Measurements from ENCODE around the gene ACBD4.
"Not testable (repeated sequence)": the region's sequence is repeated elsewhere in the genome, so short reads cannot be mapped to it uniquely, and the experiment has no call there.

Gene ACBD4

DNA sequence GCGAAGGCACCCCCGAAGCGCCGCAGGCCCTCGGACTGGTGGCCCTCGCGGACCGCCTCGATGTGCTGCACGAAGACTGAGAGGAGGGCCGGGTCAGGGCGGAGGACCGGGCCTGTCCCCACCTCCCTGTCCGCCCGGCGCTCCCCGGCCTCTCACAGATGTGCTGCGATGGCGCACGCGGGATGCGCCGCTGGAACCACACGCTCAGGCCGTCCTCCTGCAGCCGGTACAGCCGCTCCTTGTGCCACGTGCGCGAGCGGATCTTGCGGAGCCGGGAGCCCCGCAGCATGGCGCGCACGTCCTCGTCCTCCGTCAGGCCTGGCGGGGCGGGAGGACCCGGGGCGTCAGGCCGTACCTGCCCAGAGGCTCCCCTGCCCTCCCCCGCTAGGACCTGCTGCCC is 14.4 kb upstream of the ACBD4 start:
- DNase-seq: no peak

DNA sequence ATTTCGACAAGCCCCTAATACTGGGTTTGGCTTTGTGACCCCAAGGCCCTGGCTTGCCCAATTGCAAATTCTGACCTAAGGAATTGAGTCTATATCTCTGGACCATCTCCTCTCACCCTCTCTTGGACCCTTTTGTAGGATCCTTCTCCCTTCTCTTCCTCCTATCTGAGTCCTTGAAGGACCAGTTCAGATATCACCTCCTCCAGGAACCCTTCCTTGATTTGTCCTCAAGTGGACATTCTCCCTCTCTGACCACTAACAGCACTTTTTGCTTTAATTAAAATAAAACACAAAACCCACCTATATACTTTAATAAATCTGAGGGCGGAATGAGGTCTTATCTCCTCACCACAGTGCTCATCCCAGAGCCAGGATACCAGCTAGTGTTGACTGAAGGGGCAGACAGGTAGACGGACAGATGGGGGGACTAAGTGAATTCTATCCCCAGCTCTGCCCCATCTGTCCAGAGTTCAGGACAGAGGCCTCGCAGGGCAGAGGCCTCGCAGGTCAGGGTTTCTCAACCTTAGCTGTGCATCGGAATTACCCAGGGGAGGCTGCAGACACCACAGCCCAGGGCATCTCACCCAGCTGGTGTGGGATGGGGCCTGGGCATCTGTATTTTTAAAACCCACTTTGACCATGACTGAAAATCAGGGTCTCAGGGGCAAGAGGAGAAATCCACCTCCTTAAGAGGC is 12.3 kb upstream of the ACBD4 start:
- DNase-seq: no peak

DNA sequence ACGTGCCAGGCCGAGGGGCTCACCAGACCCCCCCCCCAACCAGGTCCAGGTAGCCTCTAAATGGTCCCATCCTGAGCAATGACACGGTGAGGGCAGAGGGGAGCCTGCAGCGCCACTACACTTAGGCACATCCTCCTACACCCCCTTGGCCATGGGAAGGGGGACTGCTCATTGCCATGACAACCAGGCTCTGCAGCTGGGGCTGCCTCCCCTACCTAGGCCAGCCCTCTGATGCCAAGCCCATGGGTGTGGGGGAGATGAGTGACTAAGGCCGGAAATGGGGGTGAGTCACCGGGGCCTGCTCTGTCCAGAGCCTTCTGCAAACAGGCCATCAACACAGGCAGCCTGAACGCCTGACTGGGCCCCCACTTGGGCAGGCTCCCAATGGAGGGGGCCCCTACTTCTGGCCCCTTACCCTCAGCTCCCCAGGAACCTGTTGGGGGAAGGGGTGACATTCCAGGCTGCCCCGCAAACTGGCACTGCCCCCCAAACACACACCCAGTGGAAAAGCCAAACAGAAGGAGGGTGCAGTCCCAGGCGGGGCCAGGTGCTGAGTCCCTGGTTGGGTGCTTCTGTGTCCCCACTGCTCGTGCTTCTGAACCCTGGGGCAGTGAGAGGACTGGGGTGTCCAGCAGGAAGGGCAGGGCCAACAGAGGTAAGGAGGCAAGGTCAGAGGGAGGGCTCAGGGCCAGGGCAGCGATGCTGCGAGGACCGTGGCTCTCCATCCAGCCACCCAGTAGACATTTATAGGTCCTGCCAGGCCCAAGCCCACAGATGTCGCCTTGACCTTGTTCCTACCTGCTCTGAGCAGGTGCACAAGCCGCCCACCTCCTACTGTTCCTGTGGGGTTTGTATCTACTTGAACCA is 11.3 kb upstream of the ACBD4 start:
- DNase-seq: no peak

DNA sequence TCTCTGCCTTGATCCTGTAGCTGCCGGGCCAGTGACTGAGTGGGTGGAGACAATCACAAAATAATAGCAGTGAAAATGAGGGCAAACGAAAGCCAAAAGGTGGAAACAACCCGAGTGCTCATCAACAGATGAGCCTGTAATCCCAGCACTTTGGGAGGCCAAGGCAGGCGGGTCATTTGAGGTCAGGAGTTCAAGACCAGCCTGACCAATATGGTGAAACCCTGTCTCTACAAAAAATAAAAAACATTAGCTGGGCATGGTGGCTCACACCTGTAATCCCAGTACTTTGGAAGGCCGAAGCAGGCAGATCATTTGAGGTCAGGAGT is 10.7 kb upstream of the ACBD4 start:
- DNase-seq: not testable (repeated sequence)

DNA sequence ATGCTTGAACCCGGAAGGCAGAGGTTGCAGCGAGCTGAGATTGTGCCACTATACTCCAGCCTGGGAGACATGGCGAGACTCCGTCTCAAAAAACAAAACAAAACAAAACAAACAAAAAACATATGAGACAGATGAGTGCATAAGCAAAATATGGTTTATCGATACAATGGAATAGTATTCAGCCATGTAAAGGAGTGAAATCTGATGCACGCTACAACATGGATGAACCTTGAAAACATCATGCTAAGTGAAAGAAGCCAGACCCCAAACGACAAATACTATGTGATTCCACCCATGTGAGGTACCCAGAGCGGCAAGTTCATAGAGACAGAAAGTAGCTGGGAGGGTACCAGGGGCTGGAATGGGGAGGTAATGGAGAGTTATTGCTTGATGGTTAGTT is 10.0 kb upstream of the ACBD4 start:
- no peak for DNase-seq

DNA sequence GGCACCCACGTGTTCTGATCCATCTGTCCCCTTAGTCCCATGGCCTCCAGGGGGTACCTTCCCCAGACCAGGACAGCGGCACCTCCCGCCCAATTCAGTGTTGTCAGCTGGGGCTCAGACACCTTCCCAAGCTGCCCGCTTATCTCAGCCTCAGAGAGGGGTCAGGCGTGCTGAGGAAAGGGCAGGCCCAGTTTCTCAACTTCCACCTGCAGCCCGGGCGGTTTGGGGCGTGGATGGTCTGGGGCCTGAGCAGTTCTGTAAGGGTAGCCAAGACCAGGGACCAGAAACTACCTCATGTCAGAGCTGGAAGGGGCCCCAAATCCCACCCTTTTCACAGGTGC is 8.3 kb upstream of the ACBD4 start:
- no peak for DNase-seq

DNA sequence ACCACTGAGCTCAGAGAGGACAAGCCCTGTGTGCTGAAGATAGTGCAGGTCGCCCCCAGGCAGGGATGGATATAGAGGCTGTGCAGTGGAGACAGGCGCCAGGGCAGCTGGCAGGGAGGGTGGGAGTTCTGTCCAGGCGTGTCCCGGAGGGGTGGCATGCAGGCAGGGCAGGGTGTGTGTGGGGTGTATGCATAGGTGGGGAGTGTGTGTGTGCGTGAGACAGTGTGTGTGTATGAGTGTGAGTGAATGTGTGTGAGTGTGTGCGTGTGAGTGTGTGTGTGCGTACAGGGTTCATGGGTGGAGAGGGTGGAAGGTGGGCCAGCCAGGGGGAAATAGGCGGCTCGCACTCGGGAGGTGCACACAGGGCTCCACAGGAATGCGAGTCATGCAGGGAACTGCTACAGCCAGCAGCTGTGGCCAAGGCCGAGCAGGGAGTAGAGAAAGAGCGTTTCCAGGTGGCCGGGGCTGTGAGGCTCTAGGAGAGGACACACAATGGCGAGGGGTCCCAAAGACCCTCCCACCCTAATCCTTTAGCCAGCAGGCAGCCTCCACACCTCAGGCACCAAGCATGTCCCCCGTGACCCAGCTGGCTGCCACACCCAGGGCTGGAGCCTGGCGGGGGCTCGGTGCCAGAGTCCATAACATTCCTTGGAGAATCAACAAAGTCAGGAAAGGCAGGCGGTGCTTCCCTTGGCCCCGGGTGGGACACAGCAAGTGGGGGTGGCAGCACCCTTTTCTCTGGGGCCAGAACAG is 7.8 kb upstream of the ACBD4 start:
- no peak for DNase-seq

DNA sequence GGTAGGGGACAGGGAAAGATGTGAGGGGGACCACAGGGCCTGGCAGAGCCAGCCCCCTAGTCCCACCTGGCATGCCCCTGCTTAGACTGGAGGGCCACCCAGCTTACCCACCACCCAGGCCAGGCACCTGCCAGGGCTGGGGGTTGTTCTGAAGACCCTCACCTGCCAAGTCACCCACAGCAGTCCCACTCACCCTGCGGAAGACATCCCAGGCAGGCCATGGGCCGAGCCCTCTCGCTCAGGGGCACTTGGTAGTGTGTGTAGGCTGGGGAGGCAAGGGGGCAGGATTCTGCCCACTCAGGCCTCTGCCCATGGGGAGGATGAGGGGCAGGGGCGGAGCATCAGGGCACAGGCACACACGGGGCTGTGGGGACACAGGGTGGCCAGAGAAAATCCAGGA is 7.2 kb upstream of the ACBD4 start:
- DNase-seq: no peak

DNA sequence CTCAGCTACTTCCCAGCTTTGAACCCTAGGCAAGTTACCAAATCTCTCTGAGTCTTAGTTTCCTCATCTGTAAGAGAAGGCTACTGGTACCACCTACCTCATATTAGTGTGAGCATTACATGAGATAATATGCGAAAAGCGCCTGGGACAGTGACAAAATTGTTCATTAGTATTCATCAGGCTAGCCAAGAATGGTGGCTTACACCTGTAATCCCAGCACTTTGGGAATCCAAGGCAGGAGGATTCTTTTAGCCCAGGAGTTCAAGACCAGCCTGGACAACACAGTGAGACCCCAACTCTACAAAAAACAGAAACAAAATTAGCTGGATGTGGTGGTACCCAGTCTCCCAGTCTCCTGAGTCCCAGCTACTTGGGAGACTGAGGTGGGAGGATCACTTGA is 6.5 kb upstream of the ACBD4 start:
- DNase-seq: no peak

DNA sequence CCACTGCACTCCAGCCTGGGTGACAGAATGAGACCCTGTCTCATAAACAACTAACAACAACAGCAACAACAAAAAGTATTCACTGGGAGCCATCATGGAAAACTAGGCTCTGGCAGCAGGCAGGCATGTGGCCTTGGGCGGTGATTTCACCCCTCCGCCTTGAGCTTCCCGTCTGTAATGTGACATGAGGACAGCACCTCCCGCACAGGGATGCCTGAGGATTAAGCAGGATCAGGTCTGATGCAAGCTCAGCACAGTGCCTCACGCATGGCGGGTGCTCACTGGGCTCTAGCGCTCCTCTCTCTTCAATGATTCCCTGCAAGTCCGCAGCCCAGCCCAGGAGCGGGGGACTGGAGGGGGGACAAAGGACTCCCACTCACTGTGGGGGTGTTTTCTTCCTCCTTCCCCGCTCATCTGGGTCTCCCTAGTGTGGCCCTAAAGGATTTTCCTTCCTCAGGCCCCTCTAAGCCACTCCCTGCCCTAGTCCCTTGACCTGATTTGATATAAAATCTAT is 6.0 kb upstream of the ACBD4 start:
- DNase-seq: no peak

DNA sequence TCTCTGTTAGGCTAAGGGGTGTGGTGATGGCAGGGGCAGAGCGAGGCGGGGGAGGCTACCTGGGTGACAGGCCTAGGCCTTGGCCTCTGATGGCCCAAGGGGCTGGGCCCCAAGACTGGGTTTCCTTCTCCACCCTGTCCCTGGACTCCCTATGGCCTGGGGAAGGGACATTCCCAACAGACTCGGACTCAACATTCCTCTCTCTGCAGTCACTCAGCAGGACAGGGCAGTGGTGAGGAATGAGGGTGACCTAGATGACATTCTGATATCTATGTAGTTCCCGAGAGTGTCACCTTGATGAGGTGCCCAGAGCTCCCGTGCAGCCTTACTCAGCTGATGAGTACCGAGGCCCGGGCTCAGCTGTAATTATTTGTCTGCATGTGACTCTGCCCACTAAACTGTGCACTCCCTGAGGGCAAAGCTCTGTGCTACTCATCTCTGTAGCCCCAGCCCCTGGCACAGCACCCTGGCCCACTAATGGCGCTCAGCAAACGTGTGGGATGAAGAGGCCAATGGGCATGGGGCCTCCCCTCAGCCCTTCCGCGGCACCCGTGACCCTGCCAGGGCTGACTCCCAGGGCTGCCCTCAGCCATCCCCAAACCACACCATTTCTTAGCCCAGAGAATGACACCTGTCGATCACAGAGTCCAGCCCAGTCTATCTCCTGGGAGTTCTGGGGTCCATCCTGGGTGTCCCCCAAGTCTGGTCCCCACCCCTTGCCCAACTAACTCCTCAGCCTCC is 5.4 kb upstream of the ACBD4 start:
- no peak for DNase-seq

DNA sequence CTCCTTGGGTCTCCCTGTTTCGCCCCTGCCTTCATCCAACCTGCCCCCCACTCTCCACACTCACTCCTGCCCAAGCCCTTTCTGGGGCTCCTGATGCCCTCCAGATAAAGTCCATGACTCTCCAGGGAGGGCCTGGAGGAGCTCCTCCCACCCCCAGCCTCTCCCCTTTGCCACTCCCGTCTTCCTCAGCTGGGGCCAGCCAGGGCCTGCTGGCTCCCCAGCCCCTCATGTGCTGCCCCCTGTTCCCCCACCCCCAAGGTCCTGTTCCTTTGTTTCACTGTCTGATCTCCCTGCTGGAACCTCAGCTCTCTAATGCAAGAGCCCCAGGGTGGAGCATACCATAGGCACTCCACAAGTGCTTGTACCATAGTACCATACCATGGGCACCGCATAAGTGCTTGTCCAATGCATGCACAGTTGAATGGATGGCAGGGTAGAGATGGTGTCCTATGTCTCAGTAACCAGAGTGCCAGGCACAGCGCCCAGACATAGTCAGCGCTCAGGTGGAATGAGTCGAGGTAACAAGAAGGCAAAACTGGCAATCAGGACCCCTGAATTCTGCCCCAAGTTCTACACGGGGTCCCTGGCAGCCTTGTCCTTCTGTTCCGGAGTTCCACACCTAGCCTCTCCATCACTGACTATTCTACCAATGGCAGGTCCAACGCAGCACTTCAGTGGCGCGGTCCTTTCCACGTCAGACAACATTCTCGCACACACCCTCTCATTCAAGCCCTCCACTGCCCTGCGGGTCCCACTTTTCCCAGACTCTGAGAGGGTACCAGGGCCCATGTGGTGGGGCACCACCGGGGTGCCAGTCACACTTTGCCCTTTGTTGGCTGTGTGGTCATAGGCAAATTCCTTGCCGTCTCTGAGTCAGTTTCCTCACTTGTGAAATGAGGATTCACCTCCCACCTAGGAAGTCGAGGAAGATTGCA is 4.5 kb upstream of the ACBD4 start:
- no peak for DNase-seq

DNA sequence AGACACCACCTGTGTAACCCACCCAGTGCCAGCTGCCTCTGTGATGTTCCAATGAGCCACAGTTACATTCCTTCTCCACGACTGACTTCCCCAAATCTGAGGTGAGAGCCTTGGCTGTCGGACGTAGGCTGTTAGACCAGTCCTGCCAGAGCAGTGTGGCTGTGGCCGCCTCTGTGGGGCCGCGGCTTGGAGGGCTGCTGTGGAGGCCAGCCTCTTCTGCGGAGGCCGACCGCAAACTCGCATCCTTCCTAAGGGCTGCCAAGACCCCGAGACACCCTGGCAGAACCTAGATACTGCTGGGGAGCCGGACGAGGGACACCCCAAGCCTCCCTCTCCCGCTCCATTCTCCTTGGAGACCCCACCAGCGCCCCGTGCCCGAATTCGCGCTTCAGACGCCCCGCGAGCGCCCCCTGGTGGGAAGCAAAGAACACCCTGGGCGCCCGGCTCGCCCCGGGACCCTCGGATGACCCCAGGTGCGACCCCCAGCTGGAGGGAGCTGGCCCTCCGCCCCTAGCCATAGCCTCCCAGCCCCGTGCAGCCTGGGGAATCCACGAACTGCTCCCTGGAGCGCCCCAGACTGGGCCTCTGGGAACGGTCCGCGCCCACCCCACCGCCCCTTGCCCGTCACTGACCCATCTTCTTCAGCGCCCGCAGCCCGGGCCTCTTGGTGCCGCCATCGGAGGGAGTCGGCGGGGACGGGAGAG is 3.7 kb upstream of the ACBD4 start:
- DNase-seq: no peak

DNA sequence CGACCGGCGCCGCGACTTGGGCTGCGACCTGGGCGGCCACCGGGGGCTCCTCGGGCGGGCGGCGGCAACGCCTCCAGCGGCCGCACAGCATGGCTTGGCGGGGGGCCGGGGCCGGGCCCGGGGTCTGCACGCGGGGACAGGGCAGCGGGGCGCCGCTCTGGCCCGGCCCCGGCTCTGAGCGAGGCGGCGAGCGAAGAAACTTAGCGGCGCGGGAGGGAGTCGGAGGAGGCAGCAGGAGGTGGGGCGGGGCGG is 3.2 kb upstream of the ACBD4 start, which contains the start of gene PLCD3:
TSS of gene PLCD3 (minus strand) at position 196 of the 252 bp plus-strand sequence. CDS start at position 91, 105 bp downstream.
- no peak for DNase-seq

DNA sequence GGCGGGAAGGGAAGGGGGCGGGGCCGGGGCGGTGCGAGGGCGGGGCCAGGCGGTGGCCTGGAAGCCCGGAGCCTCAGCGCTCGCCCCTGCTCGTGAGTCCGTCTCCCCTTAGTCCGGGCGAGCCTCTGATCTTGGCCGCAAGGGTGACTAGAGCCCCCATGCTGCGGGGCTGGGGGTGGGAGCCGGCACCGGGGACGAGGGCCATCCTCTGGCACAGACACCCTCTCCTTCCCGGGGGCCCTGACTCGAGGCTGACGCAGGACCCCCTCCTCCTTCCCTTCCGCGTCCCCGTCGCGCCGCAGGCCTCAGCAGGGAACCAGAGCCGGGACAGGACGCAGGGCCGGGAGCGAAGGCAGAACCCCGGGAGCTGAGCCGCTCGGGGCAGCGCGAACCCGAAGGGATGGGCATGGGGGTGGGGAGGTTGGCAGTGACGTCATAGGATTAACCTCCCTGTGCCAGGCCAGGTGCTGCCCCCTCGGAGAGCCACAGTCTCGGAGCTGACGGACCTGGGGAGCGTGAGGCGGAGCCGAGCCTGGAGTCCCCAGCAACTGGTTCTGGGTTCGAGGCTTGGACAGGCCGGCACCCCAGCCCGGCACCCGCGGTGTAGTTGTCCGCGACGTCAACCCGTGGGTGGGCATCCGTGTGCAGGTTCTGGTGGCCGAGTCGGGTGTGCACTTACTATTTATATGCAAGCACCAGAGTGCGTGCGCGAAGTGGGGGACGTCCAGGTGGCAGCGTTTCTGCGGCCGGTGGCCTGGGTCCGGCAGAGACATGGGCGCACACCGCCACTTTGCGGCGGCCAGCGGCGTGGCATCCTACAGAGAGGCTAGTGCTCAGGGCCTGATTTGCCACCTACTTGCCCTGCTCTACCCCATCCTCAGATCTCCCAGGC is 2.7 kb upstream of the ACBD4 start:
- DNase-seq: peak; percentile 56

DNA sequence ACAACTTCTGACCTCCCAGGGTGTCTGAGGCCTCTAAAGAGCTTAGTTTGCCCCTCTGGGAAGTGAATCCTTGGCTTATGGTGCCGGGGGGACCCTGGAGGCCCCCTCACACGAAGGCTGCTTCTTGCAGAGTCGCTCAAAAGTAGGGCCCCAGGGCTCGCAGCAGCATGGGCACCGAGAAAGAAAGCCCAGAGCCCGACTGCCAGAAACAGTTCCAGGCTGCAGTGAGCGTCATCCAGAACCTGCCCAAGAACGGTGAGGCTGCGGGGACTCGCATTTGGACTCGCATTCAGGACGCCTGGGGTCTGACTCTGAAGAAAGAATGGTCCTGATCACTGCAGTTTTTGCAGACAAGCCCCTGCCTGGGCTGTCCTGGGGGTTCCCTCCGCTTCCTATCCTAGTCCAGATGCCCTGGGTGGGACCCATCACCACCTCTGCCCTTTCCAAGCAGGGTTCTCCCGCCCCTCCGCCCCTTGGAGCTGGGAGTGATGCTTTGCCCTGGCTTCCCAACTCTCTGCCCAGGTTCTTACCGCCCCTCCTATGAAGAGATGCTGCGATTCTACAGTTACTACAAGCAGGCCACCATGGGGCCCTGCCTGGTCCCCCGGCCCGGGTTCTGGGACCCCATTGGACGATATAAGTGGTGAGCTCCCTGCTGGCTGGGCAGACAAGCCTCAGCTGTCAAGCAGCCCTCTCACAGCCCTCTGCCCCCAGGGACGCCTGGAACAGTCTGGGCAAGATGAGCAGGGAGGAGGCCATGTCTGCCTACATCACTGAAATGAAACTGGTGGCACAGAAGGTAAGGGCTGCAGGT is 698 bp downstream of the ACBD4 start:
- no peak for DNase-seq

DNA sequence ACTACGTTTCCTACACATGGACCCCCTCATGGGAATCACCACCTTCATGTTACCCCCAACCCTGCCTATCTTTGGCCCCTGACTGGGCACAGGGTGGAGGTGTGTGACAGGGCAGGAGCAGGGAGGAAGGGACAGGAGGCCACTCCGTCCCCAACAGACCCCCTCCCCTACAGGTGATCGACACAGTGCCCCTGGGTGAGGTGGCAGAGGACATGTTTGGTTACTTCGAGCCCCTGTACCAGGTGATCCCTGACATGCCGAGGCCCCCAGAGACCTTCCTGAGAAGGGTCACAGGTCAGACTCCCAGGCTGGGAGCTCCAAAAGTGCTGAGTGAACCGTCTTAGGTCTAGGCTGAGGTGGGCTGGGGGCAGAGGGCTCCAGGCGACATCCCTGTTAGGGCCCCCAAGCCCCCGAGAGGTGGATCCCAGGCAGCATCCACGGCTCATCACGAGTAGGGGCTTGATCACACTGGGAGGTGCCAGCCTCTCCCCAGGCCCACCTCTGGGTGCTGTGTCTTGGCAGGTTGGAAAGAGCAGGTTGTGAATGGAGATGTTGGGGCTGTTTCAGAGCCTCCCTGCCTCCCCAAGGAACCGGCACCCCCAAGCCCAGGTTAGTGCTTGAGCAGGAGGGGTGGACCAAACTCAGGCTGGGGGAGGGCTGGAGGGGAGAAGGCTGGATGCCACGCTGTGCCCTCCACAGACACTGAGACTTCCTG is 1.5 kb downstream of the ACBD4 start:
- DNase-seq: no peak

DNA sequence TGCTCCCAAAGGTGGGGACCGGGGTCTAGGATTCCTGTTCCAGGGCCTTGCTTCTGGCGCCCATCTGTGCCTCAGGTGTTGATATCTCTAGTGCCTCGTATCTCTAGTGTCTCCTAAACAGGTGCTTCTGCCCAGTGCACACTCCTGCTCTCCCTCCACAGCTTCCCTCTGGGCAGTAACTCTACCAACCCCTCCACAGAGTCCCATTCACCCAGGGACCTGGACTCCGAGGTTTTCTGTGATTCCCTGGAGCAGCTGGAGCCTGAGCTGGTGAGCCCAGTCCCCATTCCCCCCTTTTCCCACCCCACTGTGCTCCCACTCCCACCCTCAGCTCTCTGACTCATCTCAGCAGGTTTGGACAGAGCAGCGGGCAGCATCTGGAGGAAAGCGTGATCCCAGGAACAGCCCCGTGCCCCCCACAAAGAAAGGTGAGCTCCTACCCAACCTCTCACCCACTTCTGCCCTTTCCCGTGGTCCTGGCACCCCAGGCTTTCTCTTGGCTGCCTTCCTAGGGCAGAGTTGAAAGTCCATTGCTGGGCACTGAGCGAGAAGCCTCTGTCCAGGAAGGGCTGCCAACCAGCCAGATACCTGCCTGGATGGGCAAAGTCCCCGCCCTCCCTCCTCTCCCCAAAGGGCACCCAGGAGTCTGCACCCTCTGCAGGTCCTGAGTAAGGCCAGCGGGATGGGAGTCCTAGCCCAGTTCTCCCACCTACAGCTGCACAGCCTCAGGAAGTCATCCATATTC is 2.2 kb downstream of the ACBD4 start:
- no peak for DNase-seq
